DOHH2 (cell line): ENCODE results near the gene TRPM3.

Experiments used
- H3F3A ChIP-seq: fragments of 200-600 bp; sonication (generic), shearing (Covaris generic); 2 replicates; pipeline ENCODE4 v1.6.0; 2016; ENCODE audit warnings: antibody characterized with exemption, mild to moderate bottlenecking; ENCODE audit not compliant: control insufficient read depth, insufficient read depth
- H3K27ac ChIP-seq: fragments of 200-600 bp; sonication (generic); 2 replicates; pipeline ENCODE4 v1.5.1; 2014; ENCODE audit warnings: low read depth, mild to moderate bottlenecking, low read length, moderate library complexity
- H3K27me3 ChIP-seq: fragments of 200-600 bp; sonication (generic); 2 replicates; pipeline ENCODE4 v1.6.1; 2014; ENCODE audit warnings: mild to moderate bottlenecking, low read length, mixed read lengths; ENCODE audit not compliant: control insufficient read depth
- H3K36me3 ChIP-seq: fragments of 200-600 bp; sonication (generic); 2 replicates; pipeline ENCODE4 v1.6.1; 2014; ENCODE audit warnings: mild to moderate bottlenecking, low read length, moderate library complexity, mixed read lengths; ENCODE audit not compliant: control insufficient read depth
- H3K4me1 ChIP-seq: fragments of 200-600 bp; sonication (generic); 2 replicates; pipeline ENCODE4 v1.6.1; 2014; ENCODE audit warnings: mild to moderate bottlenecking, low read length, mixed read lengths; ENCODE audit not compliant: control insufficient read depth
- H3K4me2 ChIP-seq: fragments of 200-600 bp; sonication (generic); 2 replicates; pipeline ENCODE4 v1.6.0; 2014; ENCODE audit warnings: mild to moderate bottlenecking, low read length, moderate library complexity
- H3K4me3 ChIP-seq: fragments of 200-600 bp; sonication (generic); 2 replicates; pipeline ENCODE4 v1.5.1; 2014; ENCODE audit warnings: mild to moderate bottlenecking, low read length, mixed read lengths
- H3K79me2 ChIP-seq: fragments of 200-600 bp; sonication (generic); 2 replicates; pipeline ENCODE4 v1.6.1; 2014; ENCODE audit warnings: mild to moderate bottlenecking, low read length, mixed read lengths; ENCODE audit not compliant: control insufficient read depth
- H3K9me2 ChIP-seq: fragments of 200-600 bp; sonication (generic); replicated peaks from 2 replicates; pipeline ENCODE4 v1.6.1; 2014; ENCODE audit warnings: mild to moderate bottlenecking, low read length, mixed read lengths; ENCODE audit not compliant: control insufficient read depth
- H3K9me3 ChIP-seq: fragments of 200-600 bp; sonication (generic); 2 replicates; pipeline ENCODE4 v1.6.1; 2014; ENCODE audit warnings: antibody characterized with exemption, low read length, mixed read lengths; ENCODE audit not compliant: control insufficient read depth, insufficient read depth
- H4K20me1 ChIP-seq: fragments of 200-600 bp; sonication (generic); 2 replicates; pipeline ENCODE4 v1.6.0; 2014; ENCODE audit warnings: low read depth, mild to moderate bottlenecking, antibody characterized with exemption, low read length, moderate library complexity; ENCODE audit not compliant: control insufficient read depth, insufficient read depth
- EZH2phosphoT487 ChIP-seq: fragments of 200-600 bp; sonication (generic); IDR thresholded peaks from 2 replicates; pipeline ENCODE4 v1.6.1; 2017; ENCODE audit warnings: borderline replicate concordance, mild to moderate bottlenecking, antibody characterized with exemption, low read length, moderate library complexity, mixed read lengths
- TF ChIP-seq, protein P1 (sequence below): fragments of 200-600 bp; sonication (generic); IDR thresholded peaks from one replicate; pipeline ENCODE4 v1.5.1; 2014; ENCODE audit warnings: antibody characterized with exemption, mild to moderate bottlenecking, low read depth, low read length; ENCODE audit not compliant: poor library complexity, severe bottlenecking

TRPM3 gene

GRCh38 chr9:70602321-70603019 lies 519.0 kb downstream of the TRPM3 start:
- H3K4me3 ChIP-seq, result no peak overlapping the region
- no peaks in the 10 kb centered on the region for H3K9me2 ChIP-seq
- peaks cover 1% of the 10 kb centered on the region for H3K4me1 ChIP-seq
- no peaks in the 10 kb centered on the region for H4K20me1 ChIP-seq
- no peaks in the 10 kb centered on the region for H3K79me2 ChIP-seq
- no peaks in the 10 kb centered on the region for H3K36me3 ChIP-seq
- TF ChIP-seq, protein P1, sequence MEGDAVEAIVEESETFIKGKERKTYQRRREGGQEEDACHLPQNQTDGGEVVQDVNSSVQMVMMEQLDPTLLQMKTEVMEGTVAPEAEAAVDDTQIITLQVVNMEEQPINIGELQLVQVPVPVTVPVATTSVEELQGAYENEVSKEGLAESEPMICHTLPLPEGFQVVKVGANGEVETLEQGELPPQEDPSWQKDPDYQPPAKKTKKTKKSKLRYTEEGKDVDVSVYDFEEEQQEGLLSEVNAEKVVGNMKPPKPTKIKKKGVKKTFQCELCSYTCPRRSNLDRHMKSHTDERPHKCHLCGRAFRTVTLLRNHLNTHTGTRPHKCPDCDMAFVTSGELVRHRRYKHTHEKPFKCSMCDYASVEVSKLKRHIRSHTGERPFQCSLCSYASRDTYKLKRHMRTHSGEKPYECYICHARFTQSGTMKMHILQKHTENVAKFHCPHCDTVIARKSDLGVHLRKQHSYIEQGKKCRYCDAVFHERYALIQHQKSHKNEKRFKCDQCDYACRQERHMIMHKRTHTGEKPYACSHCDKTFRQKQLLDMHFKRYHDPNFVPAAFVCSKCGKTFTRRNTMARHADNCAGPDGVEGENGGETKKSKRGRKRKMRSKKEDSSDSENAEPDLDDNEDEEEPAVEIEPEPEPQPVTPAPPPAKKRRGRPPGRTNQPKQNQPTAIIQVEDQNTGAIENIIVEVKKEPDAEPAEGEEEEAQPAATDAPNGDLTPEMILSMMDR, result peak; percentile 82
- no peak for TF ChIP-seq EZH2phosphoT487
- no peaks in the 10 kb centered on the region for H3F3A ChIP-seq
- 0 out of 2 replicates have a peak, but pooled peaks cover 5% of the 10 kb centered on the region for H3K27me3 ChIP-seq
- no peak overlapping the region for H3K4me2 ChIP-seq
- no peaks in the 10 kb centered on the region for H3K9me3 ChIP-seq
- no peak overlapping the region for H3K27ac ChIP-seq

DNA sequence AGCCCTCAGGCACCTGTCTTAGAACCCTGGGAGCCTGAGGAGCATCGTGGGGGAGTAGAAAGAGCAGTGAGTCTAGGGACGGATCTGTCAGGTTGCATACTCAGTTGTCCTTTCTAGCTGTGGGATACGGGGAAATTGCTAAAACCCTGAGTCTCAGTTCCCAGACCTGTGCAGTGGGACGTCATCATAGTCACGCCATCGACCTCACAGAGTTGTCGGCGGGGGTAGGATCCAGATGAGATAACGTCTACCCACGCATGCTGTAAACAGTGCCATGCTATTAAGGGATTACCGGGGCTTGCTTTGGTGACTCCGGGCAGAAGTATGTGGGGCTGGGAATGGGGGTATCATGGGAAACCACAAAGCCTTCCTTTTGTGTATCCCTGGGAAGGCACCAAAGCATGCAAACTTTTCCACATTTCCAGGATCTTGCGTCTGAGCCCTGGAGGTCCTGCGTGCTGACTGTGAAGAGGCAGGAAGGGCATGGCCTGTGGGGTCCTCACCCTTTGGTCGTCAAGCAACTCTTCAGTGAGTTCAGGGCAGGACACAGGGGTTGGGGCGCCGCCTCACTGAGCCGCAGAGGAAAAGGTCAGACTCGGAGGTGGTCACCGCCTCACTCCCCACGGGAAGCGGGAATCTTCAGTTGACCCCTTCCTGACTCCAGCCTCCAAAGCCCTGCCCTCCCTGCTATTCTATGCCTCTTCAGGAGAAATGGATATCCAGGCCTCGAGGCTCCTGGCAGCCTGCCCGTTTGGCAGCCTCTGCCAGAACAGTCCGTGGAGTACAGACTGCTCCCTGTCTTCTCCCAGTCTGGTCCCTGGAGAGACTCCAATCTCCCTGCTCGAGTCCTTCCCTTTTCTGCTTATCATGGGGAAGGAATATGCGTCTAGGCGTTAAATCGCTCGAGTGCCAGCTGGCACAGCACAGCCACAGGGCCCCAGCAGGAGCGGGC lies 520.1 kb downstream of the TRPM3 start:
- Histone ChIP-seq H3K27ac (no peak overlapping the region), H3K36me3 (no peaks in the 10 kb centered on the region), H4K20me1 (no peaks in the 10 kb centered on the region), H3K27me3 (0 out of 2 replicates have a peak, but pooled peaks cover 5% of the 10 kb centered on the region), H3K4me2 (no peak overlapping the region), H3K4me1 (no peaks in the 10 kb centered on the region), H3K9me3 (no peaks in the 10 kb centered on the region), H3K4me3 (no peak overlapping the region), H3F3A (no peaks in the 10 kb centered on the region), H3K79me2 (no peaks in the 10 kb centered on the region), H3K9me2 (no peaks in the 10 kb centered on the region)
- TF ChIP-seq, protein P1, result no peak
- no peak for TF ChIP-seq EZH2phosphoT487

- Histone ChIP-seq H3K4me1 (no peaks in the 10 kb centered on the region), H3K79me2 (no peaks in the 10 kb centered on the region), H3K4me2 (no peak overlapping the region), H3K9me2 (no peaks in the 10 kb centered on the region), H3K4me3 (no peak overlapping the region), H3K9me3 (no peaks in the 10 kb centered on the region), H3K27ac (no peak overlapping the region), H3K36me3 (no peaks in the 10 kb centered on the region), H3F3A (no peaks in the 10 kb centered on the region), H3K27me3 (0 out of 2 replicates have a peak, but pooled peaks cover 5% of the 10 kb centered on the region), H4K20me1 (no peaks in the 10 kb centered on the region)
- TF ChIP-seq EZH2phosphoT487, result no peak
- TF ChIP-seq, protein P1, result no peak
Measured at GRCh38 chr9:70600506-70600905, 520.9 kb downstream of the TRPM3 start.
